ENCODE results near the gene CTAGE1.

The CTAGE1 gene

DNA sequence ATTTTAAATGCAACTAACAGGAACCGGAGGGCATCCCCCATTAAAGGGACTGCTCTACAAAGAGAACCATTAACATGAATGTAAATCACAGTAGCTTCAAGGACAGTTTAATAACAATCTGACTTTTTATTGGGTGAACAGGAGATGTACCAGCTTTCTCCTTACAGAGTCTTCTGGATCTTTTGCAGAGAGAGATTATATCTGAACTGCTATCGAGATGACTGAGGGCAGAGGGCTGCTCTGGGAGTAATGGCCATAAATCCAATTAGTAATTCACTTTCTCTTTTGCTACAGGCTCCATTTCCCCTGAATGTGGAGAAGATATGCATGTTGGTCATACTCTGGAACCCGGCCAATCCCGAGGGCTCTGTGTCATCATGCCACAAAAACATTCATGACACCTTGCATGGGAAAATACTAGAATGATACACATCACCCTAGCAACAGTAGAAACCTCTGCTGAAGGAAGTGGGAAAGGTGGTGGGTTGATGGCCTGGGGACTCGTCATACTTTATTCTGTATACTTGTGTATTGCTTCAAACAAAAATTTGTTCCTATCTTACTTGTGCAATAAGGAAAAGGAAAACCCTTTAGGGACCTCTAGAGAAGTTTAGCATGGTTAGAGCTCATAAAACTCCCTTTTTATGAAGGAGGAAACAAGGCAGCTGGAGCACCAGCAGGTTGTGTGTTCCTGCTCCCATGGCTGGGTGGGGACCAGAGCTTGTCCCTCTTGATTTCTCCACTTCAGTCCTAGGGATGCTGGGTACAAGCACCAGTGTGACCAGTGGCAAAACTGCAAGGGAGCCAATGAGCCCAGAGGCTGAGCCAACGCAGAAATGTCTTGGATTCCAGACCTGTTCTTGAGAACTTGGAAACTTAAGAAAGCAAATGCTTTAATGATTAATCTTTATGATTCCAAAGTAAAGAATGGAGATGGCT lies 26.0 kb downstream of the CTAGE1 start:
- DNase-seq (ENCODE audit: low read depth in 2 of 2) = peak; percentile 23 to 24

- DNase-seq (ENCODE audit: low read depth in 2 of 2) = no peak
Measured at GRCh38 chr18:22387787-22388186, 29.9 kb downstream of the CTAGE1 start.

DNA sequence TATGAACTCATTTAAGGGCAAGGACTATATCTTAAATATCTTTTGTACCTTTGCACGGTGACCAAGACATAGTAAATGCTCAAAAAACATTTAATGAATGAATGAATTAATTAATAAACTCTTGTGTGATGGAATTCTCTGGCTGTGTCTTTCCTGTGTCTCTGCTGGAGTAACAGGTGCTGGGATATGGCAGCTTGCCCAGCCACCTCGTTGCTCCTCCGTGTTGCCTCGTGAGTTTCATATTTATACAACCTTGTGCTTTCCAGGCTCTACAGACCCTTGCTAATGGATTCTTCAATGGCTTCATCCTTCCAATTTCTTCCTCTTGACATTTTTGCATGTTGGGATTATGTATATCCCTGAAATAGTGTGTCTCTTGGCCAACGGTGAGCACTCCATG lies 30.4 kb downstream of the CTAGE1 start:
- DNase-seq (ENCODE audit: low read depth in 2 of 2) = no peak

DNA sequence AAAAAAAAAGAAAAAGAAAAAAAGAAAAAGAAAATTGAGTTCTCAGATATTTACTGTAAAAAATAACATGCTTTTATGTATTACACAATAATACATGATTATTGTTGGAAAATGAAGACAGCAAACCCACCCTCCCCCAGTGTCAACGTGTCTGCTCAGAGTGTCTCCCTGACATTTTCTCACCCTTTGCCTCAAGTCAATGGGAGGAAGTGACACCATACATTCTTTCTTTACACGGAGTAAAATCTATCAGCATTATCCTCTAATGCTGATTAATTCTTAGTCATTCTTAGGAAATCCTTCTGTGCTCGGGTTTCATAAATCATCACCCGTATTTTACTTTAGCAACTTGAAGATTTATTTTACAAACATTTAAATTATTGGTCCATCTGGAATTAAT lies 32.0 kb downstream of the CTAGE1 start:
- DNase-seq (ENCODE audit: low read depth in 2 of 2) = no peak

- DNase-seq (ENCODE audit: low read depth in 2 of 2) = no peak
Measured at GRCh38 chr18:22378672-22379282, 38.9 kb downstream of the CTAGE1 start.

DNA sequence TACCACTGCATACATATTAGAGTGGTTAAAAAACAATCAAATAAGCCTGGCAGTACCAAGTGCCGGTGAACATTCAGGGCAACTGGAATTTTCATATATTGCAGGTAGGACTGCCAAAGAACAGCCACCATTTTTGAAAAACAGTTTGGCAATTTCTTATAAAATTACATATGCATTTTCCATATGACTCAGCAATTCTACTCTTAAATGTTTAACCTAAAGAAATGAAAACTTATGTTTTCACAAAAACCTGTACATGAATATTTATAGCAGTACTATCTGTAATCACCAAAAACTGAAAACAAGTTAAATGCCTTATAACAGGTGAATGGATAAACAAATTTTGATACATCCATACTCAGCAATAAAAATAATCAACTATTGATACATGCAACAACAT lies 39.9 kb downstream of the CTAGE1 start:
- DNase-seq (ENCODE audit: low read depth in 2 of 2) = no peak

DNA sequence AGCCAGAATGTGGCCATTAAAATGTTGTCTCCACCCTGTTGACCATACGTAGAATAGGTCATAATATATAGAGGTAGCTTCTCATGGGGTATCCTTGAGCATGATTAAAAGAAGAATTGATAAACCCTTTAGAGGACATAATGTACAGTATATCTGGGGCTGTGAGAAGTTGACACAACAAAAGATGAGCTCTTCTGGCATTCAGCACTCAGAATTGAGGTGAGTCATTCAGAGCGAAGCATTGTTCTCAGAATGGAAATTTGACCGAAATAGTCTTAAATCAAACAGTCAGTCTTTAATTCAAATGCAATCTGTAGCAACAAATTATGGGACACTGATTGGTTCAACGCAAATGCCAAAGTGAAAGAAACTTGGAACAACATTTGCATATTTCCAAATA lies 47.3 kb downstream of the CTAGE1 start:
- DNase-seq (ENCODE audit: low read depth in 2 of 2) = no peak

DNA sequence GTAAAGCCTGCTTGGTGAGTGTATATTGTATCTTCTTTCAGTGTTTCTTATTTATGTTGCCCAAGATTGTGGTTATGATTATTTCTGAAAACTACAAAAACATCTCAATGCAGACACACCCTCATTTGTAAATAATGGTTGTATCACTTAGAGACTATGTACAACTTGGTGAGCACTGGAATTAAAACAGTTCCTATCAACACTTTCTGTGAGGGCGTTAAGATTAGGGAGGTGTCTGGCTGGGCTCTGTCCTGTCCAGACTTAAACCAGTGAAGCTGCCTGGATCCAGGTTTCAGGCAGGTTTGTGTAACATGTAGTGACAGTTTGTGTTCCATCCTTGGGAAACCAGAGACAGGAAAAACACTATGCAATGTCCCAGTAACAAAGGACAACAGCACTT lies 49.7 kb downstream of the CTAGE1 start:
- no peak for DNase-seq (ENCODE audit: low read depth in 2 of 2)

- DNase-seq (ENCODE audit: low read depth in 2 of 2) = no peak
Measured at GRCh38 chr18:22367303-22367702, 50.4 kb downstream of the CTAGE1 start.

GRCh38 chr18:22363867-22364463 lies 53.8 kb downstream of the CTAGE1 start:
- no peak for DNase-seq (ENCODE audit: low read depth in 2 of 2)

Data from stimulated activated CD8-positive, alpha-beta memory T cell treated with anti-CD3 and anti-CD28 coated beads, Interleukin-2, amount 100 ng/mL, for 48 hours (primary cell).